Endodermal cell (in vitro differentiated cells): ENCODE results near the gene GID8. TPM values are rescaled to one million over a fixed set of nuclear protein-coding genes. Genes with fewer than 3 reads are reported as not detected.

Experiments
- DNase-seq: peaks from one replicate; pipeline ENCODE4 v3.0.0-alpha.2; 2017
- H3K27ac ChIP-seq: 2 replicates; pipeline ENCODE4 v1.5.1; 2013; ENCODE audit warnings: mild to moderate bottlenecking, low read depth, low read length, moderate library complexity
- H3K27me3 ChIP-seq: 2 replicates; pipeline ENCODE4 v1.6.1; 2013; ENCODE audit warnings: mild to moderate bottlenecking, low read length, moderate library complexity; ENCODE audit not compliant: insufficient read depth, control insufficient read depth, poor library complexity, severe bottlenecking
- H3K36me3 ChIP-seq: 2 replicates; pipeline ENCODE4 v1.7.0; 2013; ENCODE audit warnings: mild to moderate bottlenecking, low read length, moderate library complexity; ENCODE audit not compliant: control insufficient read depth, insufficient read depth
- H3K4me1 ChIP-seq: one replicate; pipeline ENCODE4 v1.7.0; 2013; ENCODE audit warnings: low read length; ENCODE audit not compliant: control insufficient read depth, insufficient read depth
- H3K4me3 ChIP-seq: 2 replicates; pipeline ENCODE4 v1.5.1; 2013; ENCODE audit warnings: mild to moderate bottlenecking, low read length, moderate library complexity
- H3K9ac ChIP-seq: 2 replicates; pipeline ENCODE4 v1.6.1; 2013; ENCODE audit warnings: mild to moderate bottlenecking, low read length, moderate library complexity; ENCODE audit not compliant: poor library complexity, severe bottlenecking; ENCODE audit errors: extremely low read depth
- H3K9me3 ChIP-seq: 2 replicates; pipeline ENCODE4 v1.6.1; 2013; ENCODE audit warnings: mild to moderate bottlenecking, low read length, moderate library complexity; ENCODE audit not compliant: control insufficient read depth
- H3K27ac Mint-ChIP-seq: 2 replicates; pipeline ENCODE4 v1.8.0; 2020; ENCODE audit warnings: mixed read lengths
- H3K27me3 Mint-ChIP-seq: 2 replicates; pipeline ENCODE4 v1.8.0; 2021; ENCODE audit warnings: mild to moderate bottlenecking, mixed read lengths; ENCODE audit not compliant: insufficient read depth
- H3K36me3 Mint-ChIP-seq: 2 replicates; pipeline ENCODE4 v1.8.0; 2020; ENCODE audit warnings: low read depth, mixed read lengths
- H3K4me1 Mint-ChIP-seq: 2 replicates; pipeline ENCODE4 v1.8.0; 2020; ENCODE audit warnings: mixed read lengths
- H3K4me3 Mint-ChIP-seq: 2 replicates; pipeline ENCODE4 v1.8.0; 2020; ENCODE audit warnings: mild to moderate bottlenecking, moderate library complexity, mixed read lengths
- H3K9me3 Mint-ChIP-seq: 2 replicates; pipeline ENCODE4 v1.8.0; 2020; ENCODE audit warnings: mild to moderate bottlenecking, mixed read lengths
- CTCF ChIP-seq: fragments of 200-600 bp; sonication (generic); conservative IDR thresholded peaks from 2 replicates; pipeline ENCODE4 v1.5.0; 2021; ENCODE audit warnings: antibody characterized with exemption, mild to moderate bottlenecking
- WGBS, 2 experiments: methylation state at CpG; one replicate each; pipeline versions ENCODE4 v1.1.5 to v1.1.7; 2013; ENCODE audit warnings: missing lambda C conversion rate in 2 of 2, mixed read lengths in 1 of 2; ENCODE audit not compliant: insufficient coverage in 1 of 2, insufficient read length in 1 of 2; 5-methylcytosine and 5-hydroxymethylcytosine counted together
- total RNA-seq, 2 donors: library from RNA; stranded (reverse); fragmentation: NEBNext Ultra II Directional in 1 of 2; extraction: Animal tissue kit (Norgen Biotek cat#: 25700) in 1 of 2; gene quantifications; 2 replicates in 1 of 2; 3 replicates in 1 of 2; pipeline ENCODE4 v1.2.1, GENCODE V29; 2021

The GID8 gene
- total RNA-seq, 2 donors from 2014 or later, result 51.5 to 52.1 TPM

- WGBS, 2 experiments, result 97 to 98% methylated on average over 12 to 16 of the region's 16 CpGs
- H3K27ac ChIP-seq, result no peak overlapping the region
- H3K27me3 Mint-ChIP-seq, result no peaks in the 10 kb centered on the region
- H3K4me1 ChIP-seq, result no peaks in the 10 kb centered on the region
- H3K36me3 ChIP-seq, result peaks cover 99% of the 10 kb centered on the region
- H3K9me3 ChIP-seq, result no peaks in the 10 kb centered on the region
- H3K9me3 Mint-ChIP-seq, result no peaks in the 10 kb centered on the region
- DNase-seq, result no peak
- no peaks in the 10 kb centered on the region for H3K27me3 ChIP-seq
- no peak overlapping the region for H3K9ac ChIP-seq
- TF ChIP-seq CTCF, result no peak
- no peak overlapping the region for H3K27ac Mint-ChIP-seq
- peaks cover 89% of the 10 kb centered on the region for H3K36me3 Mint-ChIP-seq
- H3K4me3 Mint-ChIP-seq, result no peak overlapping the region
- peaks cover 5% of the 10 kb centered on the region for H3K4me1 Mint-ChIP-seq
- no peak overlapping the region for H3K4me3 ChIP-seq
Measured at GRCh38 chr20:62906209-62906608, 31.7 kb upstream of the GID8 start.

GRCh38 chr20:62906647-62907375 is 31.1 kb upstream of the GID8 start:
- no peak for DNase-seq
- H3K4me3 Mint-ChIP-seq, result no peak overlapping the region

More at GRCh38 chr20:62906647-62907375, 31.1 kb upstream of the GID8 start:
- H3K27ac Mint-ChIP-seq, result no peak overlapping the region
- Histone ChIP-seq H3K9me3 (no peaks in the 10 kb centered on the region), H3K4me1 (no peaks in the 10 kb centered on the region), H3K27me3 (no peaks in the 10 kb centered on the region), H3K36me3 (peaks cover 99% of the 10 kb centered on the region), H3K9ac (no peak overlapping the region), H3K27ac (no peak overlapping the region), H3K4me3 (no peak overlapping the region)
- no peaks in the 10 kb centered on the region for H3K9me3 Mint-ChIP-seq
- 95 to 98% methylated on average over 26 to 31 of the region's 31 CpGs for WGBS, 2 experiments
- no peak for TF ChIP-seq CTCF
- no peaks in the 10 kb centered on the region for H3K27me3 Mint-ChIP-seq
- H3K4me1 Mint-ChIP-seq, result peaks cover 3% of the 10 kb centered on the region
- peaks cover 91% of the 10 kb centered on the region for H3K36me3 Mint-ChIP-seq
